Measurements from ENCODE around the gene WNT9B. TPM values are rescaled to one million over a fixed set of nuclear protein-coding genes. Genes with fewer than 3 reads are reported as not detected.

WNT9B gene
- total and polyA plus RNA-seq, 9 of the 15 experiments (the other 6 are each of a cell fraction or from before 2014, with no cell fraction given) = not detected

GRCh38 chr17:46831573-46832330, 19.6 kb upstream of the WNT9B start:
- H3K27ac ChIP-seq (ENCODE audit: extremely low read depth, low read depth, low read length) = no peak overlapping the region
- no peak for TF ChIP-seq EP300 (IDR thresholded peaks at IDR 0.05; ENCODE audit: low read length)
- TF ChIP-seq THAP7 (CRISPR knock-in tag; IDR thresholded peaks at IDR 0.05) = no peak
- TF ChIP-seq ZNF668 (CRISPR knock-in tag; IDR thresholded peaks at IDR 0.05) = no peak
- TF ChIP-seq ZNF584 (CRISPR knock-in tag; IDR thresholded peaks at IDR 0.05; ENCODE audit: low read depth) = no peak
- TF ChIP-seq SIN3B (IDR thresholded peaks at IDR 0.05; ENCODE audit: low read depth) = no peak
- TF ChIP-seq MITF (IDR thresholded peaks at IDR 0.05) = no peak
- no peak for TF ChIP-seq SMARCC2 (IDR thresholded peaks at IDR 0.05; ENCODE audit: low read depth)
- no peak for TF ChIP-seq ZNF830 (CRISPR knock-in tag; IDR thresholded peaks at IDR 0.05)
- no peak for TF ChIP-seq ZBED1 (IDR thresholded peaks at IDR 0.05)
- TF ChIP-seq TAL1 (IDR thresholded peaks at IDR 0.05) = no peak
- TF ChIP-seq SAFB2 (IDR thresholded peaks at IDR 0.05; ENCODE audit: borderline replicate concordance, low read depth, low read length, severe bottlenecking) = no peak
- TF ChIP-seq MNT (conservative IDR thresholded peaks at IDR 0.05) = no peak
- no peak for TF ChIP-seq RBM17 (IDR thresholded peaks at IDR 0.05; ENCODE audit: borderline replicate concordance, low read depth, low read length)
- no peak for TF ChIP-seq EZH2 (IDR thresholded peaks at IDR 0.05; ENCODE audit: borderline replicate concordance, low read depth, low read length)
- TF ChIP-seq NCOA4 (IDR thresholded peaks at IDR 0.05; ENCODE audit: partially characterized antibody) = no peak
- no peak for TF ChIP-seq BRF2 (IDR thresholded peaks at IDR 0.05; ENCODE audit: borderline replicate concordance, insufficient read depth, insufficient read length)
- no peak for TF ChIP-seq HDGF (IDR thresholded peaks at IDR 0.05)
- no peak for TF ChIP-seq RB1 (IDR thresholded peaks at IDR 0.05; ENCODE audit: low read depth)
- no peaks in the 10 kb centered on the region for H3K9me1 ChIP-seq (ENCODE audit: control insufficient read depth, insufficient read depth, low read length)
- H4K20me1 ChIP-seq (replicated peaks; ENCODE audit: control insufficient read depth, insufficient read depth, low read length) = no peaks in the 10 kb centered on the region
- ATAC-seq = no peak
- intact Hi-C loops (cut with micrococcal nuclease) = no loop called here
- ChIA-PET POLR2A (interaction anchor here (0.9 to 1.0 kb wide), 2 partner anchors 17 to 76 kb away, joined by 4 to 6 read pairs; no protein-coding TSS in a partner anchor), CTCF (ENCODE audit: low intra/inter-chr PET ratio) (no interaction called here)
- DNase-seq (ENCODE audit: extremely low read depth in 1 of 4, low spot score in 3 of 4) = no peak
- H2AFZ ChIP-seq (ENCODE audit: low read depth, low read length) = no peak overlapping the region
- H3K27me3 ChIP-seq (ENCODE audit: control insufficient read depth in 2 of 2, insufficient read depth in 2 of 2, low read length in 2 of 2) = no peaks in the 10 kb centered on the region
- no peak overlapping the region for H3K9ac ChIP-seq (ENCODE audit: insufficient read depth in 1 of 2, low read depth in 2 of 2, low read length in 2 of 2)
- 39% methylated on average over 13 of the region's 14 CpGs for WGBS (ENCODE audit: insufficient coverage, low coverage, missing lambda C conversion rate)
- no peaks in the 10 kb centered on the region for H3K9me3 ChIP-seq (replicated peaks; ENCODE audit: control insufficient read depth, insufficient read depth, low read depth, low read length)
- in situ Hi-C loops (cut with MboI) = loop anchor here (10.0 to 25.0 kb wide), 3 partner anchors 194 to 844 kb away; partner anchors contain the start of gene STH
- no peak overlapping the region for H3K4me3 ChIP-seq
- peaks cover 3% of the 10 kb centered on the region in 2 experiments; a peak in 4 of 5 replicates for H3K4me1 ChIP-seq (replicated peaks in 1 of 2; ENCODE audit: control insufficient read depth in 2 of 2, insufficient read depth in 2 of 2, low read length in 2 of 2)
- no peak overlapping the region for H3K4me2 ChIP-seq (ENCODE audit: insufficient read depth, low read length)
- no peaks in the 10 kb centered on the region for H3K36me3 ChIP-seq (ENCODE audit: control insufficient read depth, insufficient read depth, low read length)
- H3K79me2 ChIP-seq (ENCODE audit: control insufficient read depth, insufficient read depth, low read length) = no peaks in the 10 kb centered on the region
- FAIRE-seq = no peak
- BruUV-seq (replicated peaks) = no TSS peak

Data from K562 (cell line).